NCI-H2196 treated with DMSO at 0.1 percent for 48 hours (cell line): Measurements from ENCODE around the gene LAMB1.

ENCODE experiments used
- DNase-seq: peaks from one replicate; lab custom pipeline; 2025; ENCODE audit not compliant: unreplicated experiment; lab: John Stamatoyannopoulos, UW

LAMB1 gene

GRCh38 chr7:107949443-107949935, 53.5 kb downstream of the LAMB1 start:
- DNase-seq = no peak

GRCh38 chr7:107948645-107949442, 54.1 kb downstream of the LAMB1 start:
- no peak for DNase-seq

- DNase-seq = no peak
Measured at GRCh38 chr7:107946881-107947280, 56.1 kb downstream of the LAMB1 start.

- DNase-seq = no peak
Measured at GRCh38 chr7:107946451-107946850, 56.5 kb downstream of the LAMB1 start.

- DNase-seq = no peak
Measured at GRCh38 chr7:107945332-107945731, 57.6 kb downstream of the LAMB1 start.

- no peak for DNase-seq
Measured at GRCh38 chr7:107944411-107945169, 58.4 kb downstream of the LAMB1 start.

GRCh38 chr7:107943018-107943417, 59.9 kb downstream of the LAMB1 start:
- DNase-seq = no peak

GRCh38 chr7:107940951-107941350, 62.0 kb downstream of the LAMB1 start:
- no peak for DNase-seq

- DNase-seq = no peak
Measured at GRCh38 chr7:107939573-107940489, 63.1 kb downstream of the LAMB1 start.

GRCh38 chr7:107938456-107939250, 64.3 kb downstream of the LAMB1 start:
- no peak for DNase-seq

- no peak for DNase-seq
Measured at GRCh38 chr7:107937531-107937930, 65.4 kb downstream of the LAMB1 start.

GRCh38 chr7:107936312-107936711, 66.6 kb downstream of the LAMB1 start:
- DNase-seq = no peak

- no peak for DNase-seq
Measured at GRCh38 chr7:107934991-107935770, 67.8 kb downstream of the LAMB1 start.

GRCh38 chr7:107933386-107934013, 69.5 kb downstream of the LAMB1 start:
- DNase-seq = no peak

- DNase-seq = no peak
Measured at GRCh38 chr7:107932805-107933204, 70.2 kb downstream of the LAMB1 start.

- DNase-seq = no peak
Measured at GRCh38 chr7:107931740-107932515, 71.0 kb downstream of the LAMB1 start.

- DNase-seq = no peak
Measured at GRCh38 chr7:107926481-107926880, 76.5 kb downstream of the LAMB1 start.

GRCh38 chr7:107924841-107925504, 78.0 kb downstream of the LAMB1 start:
- DNase-seq = no peak
